Stimulated activated CD8-positive, alpha-beta memory T cell treated with anti-CD3 and anti-CD28 coated beads, Interleukin-7, amount 100 ng/mL, for 24 hours (primary cell): ENCODE measurements around the gene EYA3.
A peak's percentile ranks its signal among the peaks of the same experiment; 100 is the strongest.

Experiments used
- DNase-seq: peaks from one replicate; pipeline ENCODE4 v3.0.0-alpha.2; 2020; ENCODE audit warnings: low read depth

The EYA3 gene

DNA sequence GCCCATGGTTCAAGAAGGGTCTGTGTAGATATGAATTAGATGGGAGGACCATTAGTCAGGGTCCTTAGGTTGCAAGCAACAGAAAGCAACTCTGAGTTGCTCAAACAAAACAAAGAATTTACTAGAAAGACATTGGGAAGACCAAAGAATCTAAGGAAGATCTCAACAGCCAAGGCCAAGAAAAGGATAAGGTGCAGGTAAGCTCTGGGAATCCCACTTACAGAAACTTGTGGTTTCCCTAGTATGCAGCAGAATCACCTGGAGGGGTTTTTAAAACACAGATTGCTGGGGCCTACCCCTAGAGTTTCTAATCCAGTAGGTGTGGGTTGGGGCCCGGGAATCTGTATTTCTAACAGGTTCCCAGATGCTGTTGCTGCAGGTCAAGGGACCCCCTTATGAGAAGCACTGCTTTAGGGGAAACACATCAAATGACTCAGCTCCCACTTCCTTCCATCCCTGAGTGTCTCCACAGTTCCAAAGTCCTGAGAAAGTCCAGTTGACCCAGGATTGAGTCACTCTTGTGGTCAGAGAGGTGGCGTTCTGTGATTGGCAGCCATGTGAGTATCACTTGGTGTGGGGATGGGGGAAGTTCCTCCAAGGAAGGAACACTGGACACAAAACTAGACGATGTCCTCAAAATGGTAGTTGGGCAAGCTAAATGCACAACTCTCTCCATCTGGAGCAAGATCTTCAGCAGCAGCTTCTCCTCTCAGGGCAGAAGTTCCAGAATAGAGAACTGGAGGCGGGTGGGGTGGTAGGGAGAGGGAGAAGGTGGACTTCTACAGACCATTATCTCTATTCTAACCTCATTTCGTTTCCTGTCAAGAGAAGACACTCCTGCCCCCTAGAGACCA, 24.2 kb upstream of the EYA3 start:
- DNase-seq, result no peak

DNA sequence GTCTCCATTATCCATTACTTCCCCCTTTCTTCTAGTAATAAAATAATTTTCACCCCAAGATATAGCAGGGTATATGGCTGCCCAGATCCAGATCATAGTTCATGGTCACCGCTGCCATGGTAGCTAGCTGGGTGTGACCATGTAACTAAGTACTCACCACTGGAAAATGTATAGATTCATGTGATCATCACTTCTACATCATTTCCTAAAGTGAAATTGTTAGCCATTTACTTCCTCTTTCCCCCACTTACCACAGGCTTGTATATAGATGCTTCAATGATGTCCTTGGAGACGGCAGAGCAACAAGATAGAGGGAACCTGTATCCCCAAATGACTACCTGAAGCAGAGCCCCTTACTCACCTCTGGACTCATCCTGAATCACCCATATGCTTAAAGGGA, 22.7 kb upstream of the EYA3 start:
- no peak for DNase-seq

DNA sequence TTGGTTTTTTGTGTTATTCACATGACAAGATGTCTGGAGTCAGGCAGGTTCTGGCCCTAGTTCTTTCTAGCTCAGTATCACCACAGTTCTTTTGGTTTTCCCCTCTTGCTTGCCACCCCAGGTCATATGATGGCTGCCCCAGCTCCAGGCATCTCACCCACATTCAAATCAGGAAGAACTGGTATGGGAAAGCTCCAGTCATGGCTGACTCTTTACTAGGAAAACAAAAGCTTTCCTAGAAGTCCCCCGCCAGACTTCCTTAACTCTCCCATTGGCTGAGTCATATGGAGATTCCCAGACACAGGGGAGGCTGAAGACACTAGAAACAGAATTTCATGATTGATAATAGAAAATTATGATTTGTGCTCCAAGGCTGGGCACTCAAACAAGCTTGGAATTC, 22.1 kb upstream of the EYA3 start:
- no peak for DNase-seq

DNA sequence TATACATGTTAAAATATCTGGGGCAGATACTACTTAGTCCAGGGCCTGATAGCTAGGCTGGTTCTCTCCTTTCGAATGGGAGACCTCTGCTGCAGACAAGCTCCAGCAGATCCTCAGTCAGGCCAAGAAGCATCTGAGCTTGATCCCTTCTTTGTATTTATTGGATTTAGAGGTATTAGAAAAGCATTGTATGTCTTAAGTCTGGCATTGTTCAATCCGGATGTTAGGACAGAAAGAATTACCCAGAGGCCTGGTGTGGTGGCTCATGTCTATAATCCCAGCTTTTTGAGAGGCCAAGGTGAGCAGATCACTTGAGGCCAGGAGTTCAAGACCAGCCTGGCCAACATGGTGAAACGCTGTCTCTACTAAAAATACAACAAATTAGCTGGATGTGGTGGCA, 21.2 kb upstream of the EYA3 start:
- DNase-seq, result no peak

DNA sequence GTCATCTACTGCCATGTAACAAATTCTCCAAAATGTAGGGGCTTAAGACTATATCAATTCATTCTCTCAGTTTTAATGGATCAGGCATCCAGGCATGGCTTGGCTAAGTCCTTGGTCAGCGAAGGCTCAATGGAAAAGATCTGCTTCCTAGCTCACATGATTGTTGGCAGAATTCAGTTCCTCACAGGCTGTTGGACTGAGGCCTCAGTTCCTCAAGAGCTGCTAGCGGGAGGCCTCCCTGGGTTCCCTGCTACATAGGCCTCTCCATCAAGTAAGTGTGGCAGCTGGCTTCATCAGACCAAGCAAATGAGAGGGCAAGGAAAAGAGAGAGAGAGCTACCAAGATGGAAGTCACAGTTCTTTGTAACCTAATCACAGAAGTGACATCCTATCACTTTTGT, 19.6 kb upstream of the EYA3 start:
- DNase-seq, result no peak

DNA sequence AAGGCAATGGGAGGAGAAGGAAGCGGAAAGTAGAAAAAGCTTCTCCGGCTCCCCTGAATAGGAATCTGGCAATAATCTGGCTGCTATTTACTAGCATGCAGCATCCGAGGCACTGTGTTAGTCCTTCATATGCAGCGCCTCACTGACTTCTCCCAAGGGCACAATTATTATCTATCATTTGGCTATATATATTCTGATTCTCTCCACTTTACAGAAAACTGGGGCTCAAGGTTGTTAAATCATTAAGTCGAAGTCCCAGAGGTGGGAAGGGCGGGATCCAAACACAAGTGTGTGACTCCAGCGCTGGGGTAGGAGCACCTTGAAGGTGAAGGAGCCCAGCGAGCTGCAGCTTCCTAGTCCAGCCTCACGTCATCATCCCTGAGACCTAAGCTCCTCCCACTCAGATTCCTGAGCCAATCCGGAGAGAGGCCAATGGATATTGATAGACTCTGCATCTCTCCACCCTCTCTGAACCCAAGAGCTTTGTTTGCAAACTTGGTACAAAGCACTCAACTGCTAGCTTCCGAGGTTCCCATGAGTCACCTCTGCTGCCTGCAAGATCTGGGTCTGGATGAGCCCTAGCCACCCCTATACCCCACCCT, 16.6 kb upstream of the EYA3 start:
- no peak for DNase-seq

DNA sequence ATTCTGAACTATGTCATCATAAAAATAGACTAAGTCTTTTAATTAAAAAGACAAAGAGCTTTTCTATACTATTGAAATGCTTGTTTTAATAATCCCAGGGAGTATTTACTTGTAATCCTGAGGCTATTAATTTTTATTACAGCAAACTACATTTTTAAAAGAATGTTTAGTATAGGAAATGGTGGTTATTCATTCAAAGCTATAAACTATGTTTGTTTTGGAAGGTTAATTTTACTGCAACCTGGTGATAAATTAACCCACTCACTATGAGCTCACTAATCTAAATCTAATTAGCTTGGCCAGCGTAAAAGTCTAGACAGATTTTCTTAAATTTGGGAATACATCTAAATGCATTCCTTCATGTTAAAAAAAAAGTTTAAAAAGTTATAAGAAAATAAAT, 13.8 kb upstream of the EYA3 start:
- no peak for DNase-seq

DNA sequence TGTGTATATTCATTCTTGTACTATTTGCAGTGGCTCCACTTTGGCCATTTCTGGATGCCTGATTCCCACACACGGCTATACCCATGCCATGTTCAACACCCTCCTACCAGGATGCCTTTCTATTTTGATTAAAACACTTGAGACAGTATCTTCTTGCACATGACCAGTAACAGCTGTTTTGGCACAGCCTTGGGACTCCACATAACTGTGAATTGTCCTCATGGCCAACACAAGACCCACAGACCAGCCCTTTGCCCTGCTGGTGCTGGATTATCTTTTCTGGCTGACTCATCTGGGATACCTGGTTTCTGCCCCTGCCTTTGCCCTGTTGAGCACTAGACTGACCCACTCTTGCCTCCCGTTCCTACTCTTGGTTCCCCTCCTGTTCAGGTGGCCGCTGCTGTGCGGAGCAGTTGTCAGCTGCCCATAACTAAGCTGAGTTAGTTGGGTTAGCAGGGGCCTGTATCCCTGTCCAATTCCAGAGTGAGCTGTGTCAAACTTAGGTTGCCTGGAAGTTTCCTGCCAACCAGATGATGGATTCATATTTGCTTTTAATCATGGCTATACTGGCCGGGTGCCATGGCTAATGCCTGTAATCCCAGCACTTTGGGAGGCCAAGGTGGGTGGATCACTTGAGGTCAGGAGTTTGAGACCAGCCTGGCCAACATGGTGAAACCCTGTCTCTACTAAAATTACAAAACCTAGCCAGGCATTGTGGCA, 10.8 kb upstream of the EYA3 start:
- no peak for DNase-seq

DNA sequence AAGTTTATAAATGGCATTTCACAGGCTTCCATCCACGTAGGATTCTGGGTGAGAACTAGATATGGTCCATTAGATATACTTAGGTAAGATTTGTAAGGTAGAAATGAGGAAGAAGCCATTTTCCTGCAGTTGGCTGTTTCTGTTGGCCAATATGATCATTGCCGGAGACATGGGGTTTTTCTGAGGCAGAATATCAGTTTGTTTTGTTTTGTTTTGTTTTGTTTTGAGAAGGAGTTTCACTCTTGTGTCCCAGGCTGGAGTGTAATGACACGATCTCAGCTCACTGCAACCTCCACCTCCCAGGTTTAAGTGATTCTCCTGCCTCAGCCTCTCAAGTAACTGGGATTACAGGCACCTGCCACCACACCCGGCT, 8.7 kb upstream of the EYA3 start:
- no peak for DNase-seq

DNA sequence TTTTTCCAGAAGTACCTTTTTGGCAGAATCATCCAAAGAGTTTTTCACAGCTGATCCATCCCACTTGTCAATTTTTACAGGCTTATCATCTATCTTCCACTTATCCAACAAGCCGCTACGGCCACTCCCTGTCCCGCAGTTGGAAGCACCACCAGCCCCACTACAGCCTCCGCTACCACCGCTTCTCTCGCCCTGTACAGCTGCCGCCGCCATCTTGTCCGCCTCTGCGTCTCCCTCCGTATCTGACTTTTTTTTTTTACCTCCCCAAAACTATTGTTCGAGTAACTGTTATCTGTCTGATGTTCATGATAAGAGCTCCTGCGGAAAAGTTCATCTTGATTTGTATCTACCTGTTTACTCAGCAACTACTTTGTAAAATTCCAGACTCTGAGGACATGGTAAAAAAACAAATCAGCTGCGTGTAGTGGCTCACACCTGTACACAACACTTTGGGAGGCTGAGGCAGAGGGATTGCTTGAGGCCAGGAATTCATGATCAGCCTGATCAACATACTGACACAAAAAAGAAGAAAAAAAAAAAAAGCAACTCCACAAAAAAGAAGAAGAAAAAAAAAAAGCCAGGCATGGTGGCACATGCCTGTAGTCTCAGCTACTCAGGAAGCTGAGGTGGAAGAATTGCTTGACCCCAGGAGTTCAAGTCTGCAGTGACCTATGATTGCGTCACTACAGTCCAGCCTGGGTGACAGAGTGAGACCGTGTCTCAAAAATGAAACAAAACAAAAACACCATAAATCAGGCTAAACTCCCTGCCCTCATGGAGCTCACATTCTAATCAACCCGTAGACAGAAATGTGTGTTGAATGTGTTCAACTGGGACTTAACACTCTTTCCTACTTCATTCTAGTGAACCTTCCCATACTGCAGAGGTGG, 8.0 kb upstream of the EYA3 start:
- no peak for DNase-seq

DNA sequence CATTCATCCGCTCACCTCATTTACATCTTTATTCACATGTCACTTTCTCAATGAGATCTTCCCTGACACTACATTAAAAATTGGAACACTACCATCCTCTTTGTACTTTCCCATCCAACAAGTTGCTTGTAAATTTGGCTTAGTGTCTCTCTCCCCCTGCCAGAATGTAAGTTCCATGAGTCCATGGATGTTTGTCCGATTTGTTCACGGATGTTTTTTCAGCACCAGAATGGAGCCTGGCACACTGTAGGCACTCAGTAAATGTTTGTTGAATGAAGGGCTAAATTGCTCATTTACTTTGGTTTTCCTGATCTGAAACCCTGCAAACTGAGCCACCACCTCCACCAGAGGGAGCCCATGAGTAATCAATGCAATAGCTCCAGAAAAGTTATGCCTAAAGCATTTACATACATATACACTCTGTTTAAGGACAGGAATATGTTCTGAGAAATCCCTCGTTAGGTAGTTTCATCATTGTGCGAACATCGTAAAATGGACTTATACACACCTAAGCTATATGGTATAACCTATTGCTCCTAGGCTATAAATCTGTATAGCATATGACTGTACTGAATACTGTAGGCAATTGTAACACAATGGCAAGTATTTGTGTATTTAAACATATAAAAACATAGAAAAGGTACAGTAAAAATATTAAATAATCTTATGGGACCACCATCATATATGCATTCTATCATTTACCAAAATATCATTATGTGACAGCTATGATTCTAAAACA, 2.8 kb upstream of the EYA3 start:
- DNase-seq, result peak; percentile 59

DNA sequence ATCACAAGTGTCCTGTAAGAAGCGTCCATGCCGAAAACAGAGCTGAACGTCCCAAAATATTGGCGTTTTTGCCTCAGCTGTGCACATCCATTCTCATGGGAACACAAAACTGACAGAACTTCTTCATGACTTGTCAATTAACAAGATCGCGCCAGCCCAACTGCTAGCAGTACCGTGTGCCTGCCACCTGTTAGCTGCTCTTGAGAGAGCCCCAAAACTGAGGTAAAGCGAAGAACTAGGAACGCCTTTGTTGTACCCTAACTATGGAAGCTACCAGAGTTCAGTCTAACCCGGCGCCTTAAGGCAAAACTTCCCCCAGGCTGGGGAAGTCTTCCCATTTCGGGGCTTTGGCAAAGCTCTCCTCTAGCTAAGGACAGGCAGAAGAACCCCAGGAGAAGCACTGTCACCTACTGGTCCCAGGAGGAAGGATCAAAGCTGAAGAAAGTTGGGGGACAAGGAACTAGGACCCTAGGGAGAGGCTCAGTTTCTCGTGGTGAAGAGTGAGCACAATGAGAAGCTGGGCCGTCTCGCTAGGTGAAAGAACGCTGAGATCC, 719 bp downstream of the EYA3 start:
- no peak for DNase-seq

DNA sequence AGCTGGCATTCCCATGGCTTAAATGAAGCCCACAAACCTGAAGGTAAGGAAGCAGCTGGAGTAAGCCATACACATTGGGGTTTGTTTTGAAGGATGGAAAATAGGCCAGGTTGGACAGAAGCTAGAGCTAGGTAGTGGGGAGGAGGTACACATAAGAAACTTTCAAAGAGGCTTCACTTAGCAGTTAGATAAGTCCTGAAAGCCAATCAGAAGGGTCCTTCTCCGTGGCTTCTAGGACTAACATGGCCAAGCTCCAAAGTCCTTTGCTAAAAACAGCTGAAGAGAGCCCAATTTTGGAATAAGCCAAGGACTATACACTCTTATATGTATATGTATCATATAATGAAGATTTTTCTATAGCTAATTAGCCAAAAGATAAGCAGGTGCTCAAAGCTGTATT, 1.8 kb downstream of the EYA3 start:
- no peak for DNase-seq

DNA sequence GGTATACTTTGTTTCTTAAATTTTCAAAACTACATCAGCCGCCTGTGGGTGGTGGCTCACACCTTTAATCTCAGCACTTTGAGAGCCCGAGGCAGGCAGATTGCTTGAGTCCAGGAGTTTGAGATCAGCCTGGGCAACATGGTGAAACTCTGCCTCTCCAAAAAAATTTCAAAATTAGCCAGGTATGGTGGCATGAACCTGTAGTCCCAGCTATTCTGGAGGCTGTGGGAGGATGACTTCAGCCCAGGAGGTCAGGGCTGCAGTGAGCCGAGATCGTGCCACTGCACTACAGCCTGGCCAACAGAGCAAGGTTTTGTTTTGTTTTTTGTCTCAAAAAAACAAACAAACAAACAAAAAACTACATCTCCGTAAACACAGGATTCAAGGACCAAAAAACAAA, 3.3 kb downstream of the EYA3 start:
- no peak for DNase-seq

DNA sequence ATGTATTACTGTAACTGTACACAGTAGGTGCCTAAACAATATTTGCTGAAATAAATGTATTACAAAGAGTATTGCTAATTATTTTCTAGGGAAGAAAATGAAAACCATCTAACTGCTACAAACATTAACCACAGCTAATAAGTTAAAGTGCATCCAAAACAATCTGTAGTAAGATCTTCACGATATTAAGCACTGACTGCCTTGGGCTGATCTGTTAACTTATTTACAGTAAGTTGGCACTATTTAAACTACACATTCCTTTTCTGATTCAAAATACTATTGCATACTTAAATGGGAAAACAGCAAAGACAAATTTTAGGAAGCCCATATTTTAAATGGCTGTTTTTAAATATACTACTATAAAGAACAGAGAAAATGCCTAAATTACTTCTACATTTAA, 4.5 kb downstream of the EYA3 start:
- DNase-seq, result no peak

DNA sequence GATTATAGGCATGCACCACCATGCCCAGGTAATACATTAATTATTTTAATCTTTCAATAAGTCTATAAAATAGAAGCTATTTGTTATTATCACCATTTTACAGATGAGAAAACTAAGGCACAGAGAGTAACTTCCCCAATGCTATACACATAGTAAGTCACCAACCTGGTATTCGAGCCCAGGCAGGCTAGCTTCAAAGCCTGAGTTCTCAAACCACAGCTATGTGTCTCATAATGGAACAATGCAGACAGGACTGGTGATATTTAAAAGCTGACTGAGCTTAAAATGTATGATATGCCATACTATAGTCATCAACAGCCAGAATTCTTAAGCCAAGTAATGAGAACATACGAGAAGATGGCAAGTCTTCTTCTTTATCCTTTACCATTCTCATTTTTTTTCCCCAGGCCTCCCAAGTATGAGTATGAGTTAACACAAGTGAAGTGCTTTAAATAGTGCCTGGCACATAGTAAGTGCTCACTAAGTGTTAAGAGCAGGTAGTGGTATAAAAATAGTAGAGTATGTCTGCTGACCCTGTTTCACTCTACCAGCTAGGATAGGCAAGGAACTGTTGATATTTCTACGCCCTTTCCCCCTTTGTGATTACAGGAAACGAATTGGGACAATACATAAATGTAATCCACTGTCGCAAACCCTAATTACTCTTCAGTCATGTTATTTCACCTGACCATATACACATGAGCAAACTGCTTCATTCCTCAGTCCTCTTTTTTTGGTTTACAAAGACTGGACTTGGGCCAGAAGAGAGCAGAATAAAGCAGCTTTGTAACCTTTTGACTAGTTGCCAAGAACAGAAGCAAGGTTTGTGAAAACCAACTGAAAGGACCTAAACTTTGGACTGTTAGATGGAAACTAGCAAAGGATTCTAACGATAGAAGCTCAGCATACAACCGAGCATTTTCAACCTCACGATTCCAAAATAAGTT, 9.5 kb downstream of the EYA3 start:
- no peak for DNase-seq

DNA sequence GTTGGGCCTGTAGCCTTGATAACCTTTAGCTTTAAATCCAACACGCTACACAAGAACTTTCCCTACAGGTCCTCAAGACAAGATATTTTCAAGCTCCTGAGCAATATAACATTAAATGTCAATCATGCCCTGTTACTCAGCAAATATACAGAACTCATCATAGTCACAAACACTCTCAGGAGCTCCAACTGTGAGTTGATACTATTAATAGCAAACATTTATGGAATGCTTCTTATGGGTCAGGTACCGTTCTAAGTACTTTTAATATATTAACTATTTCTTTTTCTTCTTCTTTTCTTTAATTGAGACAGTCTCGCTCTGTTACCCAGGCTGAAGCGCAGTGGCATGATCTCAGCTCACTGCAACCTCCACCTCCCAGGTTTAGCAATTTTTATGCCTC, 10.1 kb downstream of the EYA3 start:
- DNase-seq, result no peak

DNA sequence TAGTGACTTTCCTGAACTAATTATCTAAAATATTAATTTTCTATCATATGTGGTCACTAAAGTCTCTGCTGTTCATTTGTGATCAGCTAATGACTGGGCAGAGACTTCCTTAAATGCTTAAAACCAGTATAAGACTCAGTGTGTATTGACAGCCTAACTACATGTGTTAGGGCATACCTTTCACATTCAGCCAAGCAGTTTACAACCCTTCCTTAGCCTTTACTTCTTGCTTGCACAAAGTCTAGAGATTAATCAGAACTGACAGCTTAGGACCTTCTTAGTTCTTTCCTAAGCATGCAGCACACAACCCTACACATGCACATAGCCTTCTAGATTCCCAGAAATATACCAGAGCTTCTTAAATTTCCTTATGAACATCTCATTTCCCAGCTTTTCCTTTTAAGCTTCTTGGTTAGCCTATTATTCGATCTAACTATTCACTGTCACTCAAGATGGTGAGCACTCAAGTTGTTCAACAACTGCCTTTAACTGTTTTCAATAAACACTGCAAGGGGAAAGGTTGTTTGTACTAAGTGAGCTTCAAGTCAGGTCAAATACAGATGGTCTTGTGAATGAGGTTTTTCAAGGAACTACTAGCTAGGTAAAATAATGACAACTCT, 13.4 kb downstream of the EYA3 start:
- no peak for DNase-seq

DNA sequence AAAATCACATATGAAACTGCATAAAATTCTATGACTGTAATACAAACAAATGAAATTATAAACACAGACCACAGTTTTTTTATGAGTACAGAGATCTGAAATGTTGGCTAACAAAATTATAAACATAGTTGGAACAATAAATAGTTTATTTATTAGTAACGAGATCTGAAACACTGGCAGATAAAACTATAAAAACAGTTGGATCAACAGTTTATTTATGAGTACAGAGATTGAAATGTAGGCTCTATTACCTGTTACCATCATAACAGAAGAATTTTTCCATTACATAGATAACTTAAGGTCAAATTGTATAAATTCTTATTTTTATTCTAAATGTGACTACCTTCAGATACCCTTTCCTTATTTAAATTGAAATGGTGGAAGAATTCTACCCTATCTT, 14.5 kb downstream of the EYA3 start:
- DNase-seq, result no peak

DNA sequence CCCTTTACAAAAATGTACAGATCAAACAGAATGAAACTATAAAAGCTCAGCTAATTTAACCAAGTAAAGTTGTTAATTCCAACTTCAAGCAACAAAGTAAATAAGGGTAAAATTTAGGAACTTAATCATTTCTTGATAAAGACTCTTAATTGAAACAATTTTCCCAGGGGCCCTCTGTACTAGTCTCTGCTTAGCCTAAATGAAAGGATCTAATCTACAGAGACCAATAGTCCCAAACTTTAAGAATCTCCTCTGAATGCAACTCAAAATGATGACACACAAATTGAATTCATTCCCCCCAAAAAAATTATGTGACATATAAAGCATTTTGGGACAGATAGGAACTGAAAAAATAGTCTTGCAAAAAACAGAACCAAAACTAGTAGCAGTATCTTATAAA, 16.6 kb downstream of the EYA3 start:
- DNase-seq, result no peak
